Cerebellar nuclear complex (tissue), 1 donor: ENCODE measurements around the gene TMA7B.

Experiments used
- DNase-seq, 2 experiments: peaks; one replicate each; lab custom pipeline; 2025; lab: John Stamatoyannopoulos, UW

Gene TMA7B

DNA sequence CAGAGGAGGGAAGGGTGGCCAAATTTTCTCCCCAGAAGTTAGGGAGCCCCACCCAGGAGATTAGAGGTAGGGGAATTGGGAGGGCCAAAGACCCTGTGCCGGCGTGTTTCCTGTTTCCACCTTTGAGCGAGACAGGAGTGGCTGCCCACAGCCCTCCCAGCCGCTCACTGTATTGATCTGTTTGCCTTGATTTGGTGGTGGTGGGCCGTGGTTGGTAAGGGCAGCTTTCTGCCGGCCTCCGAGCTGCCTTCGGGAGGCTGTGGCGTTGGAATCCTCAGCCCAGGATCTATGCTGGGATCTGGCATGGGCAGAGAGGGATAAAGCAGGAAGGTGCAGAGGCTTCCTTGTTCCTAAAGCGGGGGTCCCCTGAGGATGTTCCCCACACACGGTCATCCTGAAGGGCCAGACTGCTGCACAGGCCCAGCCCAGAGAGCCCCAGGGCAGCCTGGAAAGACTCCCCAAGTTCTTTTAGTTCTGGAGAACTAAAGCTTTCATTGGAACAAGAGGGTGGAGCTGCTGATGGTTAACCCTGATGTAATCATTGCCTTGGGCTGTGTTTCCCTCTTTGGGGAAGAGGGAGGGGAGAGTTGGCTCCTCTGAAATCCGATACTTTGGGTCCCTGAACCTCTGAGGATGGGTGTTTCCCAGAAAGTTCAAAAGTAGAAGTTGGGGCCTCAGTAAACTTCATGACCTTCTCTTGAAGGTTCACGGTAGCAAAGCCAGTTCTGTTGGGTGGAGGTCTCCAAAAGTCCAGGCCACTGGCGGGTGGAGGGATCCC is 41.8 kb downstream of the TMA7B start:
- DNase-seq, result no peak

DNA sequence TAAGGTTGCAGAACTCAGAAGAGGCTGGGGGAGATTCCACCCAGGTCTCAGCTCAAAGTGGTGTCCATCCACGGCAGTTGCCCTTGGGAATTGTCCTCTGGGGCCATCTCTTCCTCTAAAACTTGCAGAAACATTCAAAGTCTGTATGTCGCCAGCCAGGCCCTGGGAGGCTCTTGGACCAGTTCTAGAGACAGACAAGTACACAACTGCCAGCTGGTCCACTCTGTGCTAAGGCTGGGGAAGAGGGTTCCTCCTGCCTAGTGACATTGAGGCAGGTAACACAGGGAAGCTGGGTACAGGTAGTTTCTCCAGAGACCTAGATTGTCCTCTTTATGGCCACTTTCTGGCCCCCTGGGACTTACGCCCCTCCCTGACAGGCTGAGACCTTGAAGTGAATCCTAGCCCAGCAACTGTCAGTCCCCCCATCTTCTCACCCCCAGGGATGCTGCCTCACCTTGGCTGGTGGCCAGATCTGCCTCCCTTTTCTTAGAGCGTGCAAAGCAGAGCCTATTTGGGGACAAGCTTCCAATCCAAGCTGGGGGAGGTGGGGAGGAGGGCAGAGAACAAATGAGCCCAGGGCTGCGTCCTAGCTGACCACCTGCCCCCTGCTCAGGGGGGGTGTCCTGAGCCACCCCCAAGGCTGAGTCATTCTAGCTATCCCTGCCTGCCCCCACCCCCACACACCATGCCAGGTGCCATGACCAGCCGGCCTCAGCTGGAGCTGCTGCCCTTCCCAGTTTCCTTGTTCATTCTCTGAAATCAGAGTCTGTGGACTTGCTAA is 42.9 kb downstream of the TMA7B start:
- DNase-seq, result no peak

DNA sequence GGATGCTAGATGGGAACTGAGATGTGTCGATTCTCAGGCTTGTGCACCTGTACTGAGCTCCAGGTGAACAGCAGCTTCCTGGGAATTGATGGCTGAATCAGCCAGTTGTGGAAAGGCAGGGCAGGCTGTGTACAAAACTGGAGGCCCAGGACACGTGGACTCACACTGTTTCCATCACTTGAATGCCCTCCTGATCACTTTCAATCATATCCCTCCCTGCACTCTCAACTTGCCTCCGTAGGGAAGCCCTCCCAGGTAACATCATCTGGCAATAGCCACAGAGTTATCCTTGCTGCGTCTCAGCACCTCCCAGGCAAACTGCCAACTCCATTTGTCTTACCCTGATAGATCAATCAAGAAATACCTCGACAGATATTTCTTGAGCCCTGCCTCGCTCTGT is 44.6 kb downstream of the TMA7B start:
- no peak for DNase-seq

DNA sequence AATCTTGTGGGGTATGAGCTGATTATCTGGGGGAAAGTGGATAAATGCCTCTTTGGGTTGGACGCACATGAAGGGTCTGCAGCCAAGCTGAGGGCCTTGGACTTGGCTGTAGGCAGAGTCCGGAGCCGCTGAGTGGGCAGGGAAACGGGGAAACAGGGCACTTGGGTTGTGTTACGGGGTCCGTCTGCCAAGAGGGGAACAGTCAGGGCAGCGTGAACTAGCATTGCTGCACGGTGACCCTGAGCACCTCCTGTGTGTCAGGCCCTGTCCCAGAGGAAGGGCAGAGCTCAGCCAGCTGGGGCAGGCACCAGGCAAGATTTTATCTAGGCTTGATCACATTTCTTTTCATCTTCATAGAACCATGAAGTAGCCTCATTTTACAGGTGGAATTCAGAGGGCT is 46.4 kb downstream of the TMA7B start:
- DNase-seq, result no peak

DNA sequence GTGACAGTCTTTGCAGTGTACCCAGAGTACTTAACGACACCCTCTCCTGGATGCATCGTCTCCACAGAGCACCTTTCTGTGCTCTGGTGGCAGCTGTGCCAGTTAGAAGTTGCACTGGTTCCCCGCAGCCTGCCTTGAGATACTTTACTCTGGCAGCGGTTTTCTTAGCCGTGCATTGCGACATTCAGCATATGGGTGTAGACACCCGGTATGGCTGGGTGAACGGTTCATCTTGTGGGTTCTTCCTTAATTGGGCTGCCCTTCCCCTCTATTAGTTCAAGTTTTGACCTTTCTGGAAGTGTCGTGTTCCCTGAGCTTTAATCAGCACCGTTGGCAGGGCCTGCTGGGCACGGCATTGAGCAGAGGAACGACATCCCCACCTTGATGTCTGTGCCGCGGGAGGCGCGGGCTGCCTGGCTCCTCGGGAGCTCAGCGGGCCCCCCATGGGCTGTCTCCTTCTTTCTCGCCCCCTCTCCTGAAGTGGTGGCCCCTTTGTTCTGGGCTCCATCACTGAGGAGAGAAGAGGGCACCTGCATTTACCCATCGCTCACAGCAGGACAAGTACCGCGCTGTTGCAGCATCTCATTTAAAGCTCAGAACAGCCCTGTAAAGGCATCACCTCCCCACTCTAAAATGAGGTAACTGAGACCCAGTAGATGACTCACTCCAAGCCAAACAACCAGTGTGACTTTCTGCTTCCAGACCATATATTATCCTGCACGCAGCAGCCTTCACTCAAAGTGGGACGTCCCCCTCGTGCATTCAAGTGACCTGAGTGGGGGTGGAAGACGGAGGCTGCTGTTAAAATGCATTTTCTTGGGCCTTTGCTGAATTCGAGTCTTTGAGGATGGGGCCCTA is 47.9 kb downstream of the TMA7B start:
- no peak for DNase-seq

DNA sequence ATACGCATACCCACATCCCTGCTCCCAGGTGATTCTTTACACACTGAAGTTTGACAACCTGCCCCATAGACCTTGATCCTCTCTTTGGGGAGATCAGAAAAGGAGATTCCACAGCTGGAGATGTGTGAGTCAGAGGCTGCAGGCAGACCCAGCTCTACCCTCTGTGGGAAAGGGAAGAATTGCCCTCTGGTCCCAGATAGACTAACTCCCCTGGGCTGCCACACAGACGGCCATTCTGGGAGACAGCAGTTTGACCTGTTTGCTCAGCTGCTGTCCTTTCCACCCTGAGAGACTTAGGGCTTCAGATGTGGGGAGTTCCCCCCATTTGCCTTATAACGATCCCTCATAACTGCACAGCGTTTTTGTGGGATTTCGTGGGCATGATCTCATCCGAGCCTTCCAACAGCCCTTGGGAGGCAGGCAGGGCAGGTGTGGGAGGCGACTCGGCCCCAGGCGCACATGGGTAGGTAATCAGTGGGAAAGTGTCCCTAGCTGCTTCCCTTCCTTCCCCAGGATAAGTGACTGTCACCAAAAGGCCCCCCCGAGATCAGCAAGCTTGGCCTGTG is 48.6 kb downstream of the TMA7B start:
- no peak for DNase-seq

DNA sequence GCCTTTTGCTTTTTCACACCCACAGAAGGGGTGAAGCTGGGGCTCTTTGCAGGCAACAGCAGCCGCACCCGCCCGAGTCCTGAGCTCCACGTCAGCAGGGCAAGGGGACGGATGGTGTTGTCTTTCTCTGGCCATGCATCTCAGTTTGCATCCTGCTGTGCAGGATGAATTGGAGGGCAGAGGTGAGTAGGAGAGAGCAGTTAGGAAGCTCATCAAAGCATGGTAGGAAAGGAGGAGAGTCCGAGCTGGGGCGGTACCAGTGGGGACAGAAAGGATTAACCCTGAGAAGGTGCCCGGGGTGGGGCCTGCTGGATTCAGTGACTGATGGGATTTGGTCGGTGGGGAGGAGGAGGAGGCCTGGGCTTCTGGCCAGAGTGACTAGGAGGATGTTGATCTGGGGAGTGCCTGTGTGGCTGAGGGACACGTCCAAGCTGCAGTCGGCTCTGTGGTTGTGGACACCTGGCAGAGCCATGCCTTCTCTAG is 49.1 kb downstream of the TMA7B start:
- no peak for DNase-seq

DNA sequence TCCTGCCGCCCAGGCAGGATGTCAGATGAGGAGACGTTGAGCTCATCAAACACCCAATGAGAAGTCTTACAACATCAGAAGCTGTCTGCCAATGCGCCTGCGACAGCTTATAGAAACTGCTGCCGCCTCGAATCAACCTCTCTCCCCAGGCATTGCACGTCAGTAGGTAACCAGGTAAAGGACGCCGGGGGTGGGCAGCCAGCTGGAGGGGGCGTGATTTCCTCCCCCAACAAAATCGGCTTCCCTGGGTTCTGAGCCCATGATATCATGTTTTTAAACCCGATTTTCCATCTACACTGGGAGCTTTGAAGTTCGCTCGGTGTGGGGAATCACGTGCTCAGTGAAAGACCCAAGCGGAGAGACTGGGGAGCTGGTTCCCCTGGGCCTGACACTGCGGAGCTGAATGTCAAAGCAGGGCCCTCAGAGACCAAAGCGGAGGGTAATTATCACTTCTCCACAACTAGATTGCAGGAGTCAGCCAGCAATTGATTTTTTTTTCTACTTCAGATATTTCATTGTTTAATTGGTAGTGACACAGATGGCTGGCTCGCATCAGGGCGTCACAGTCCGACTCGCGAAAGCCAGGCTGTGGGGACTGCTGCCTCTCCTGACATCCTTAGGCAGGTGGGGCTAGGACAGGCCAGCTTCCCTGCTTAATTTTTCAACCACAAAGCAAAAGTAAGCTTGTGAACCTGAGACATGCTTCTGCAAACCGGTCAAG is 49.9 kb downstream of the TMA7B start:
- no peak for DNase-seq

DNA sequence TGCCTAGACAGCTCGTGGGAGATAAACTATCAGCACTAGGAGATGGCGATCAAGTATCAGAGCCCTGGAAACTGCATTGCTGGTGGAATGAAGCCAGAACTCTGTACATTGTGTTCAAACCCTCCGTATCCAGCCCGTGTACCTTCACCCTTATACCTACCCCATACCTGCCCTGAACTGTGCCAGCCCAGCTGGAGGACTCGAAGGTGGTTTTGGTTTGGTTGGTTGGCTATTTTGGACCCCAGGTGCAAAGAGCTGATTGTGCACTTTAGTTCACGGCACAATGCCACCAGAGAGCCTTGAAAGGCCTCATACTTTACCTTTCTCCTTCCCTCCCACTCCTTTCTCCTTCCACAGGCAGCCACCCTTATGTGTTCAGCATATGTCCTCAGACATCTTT is 50.5 kb downstream of the TMA7B start:
- DNase-seq, result no peak
